Left forelimb (tissue), 1 donor: Measurements from ENCODE around the gene GIMAP8.
"Not testable (repeated sequence)": the region's sequence is repeated elsewhere in the genome, so short reads cannot be mapped to it uniquely, and the experiment has no call there.

Experiments
- DNase-seq: peaks from one replicate; pipeline ENCODE4 v3.0.0-alpha.2; 2018; ENCODE audit warnings: low spot score

Gene GIMAP8

GRCh38 chr7:150435390-150436073 is 14.9 kb upstream of the GIMAP8 start:
- DNase-seq: no peak

- DNase-seq: no peak
Observed at GRCh38 chr7:150439967-150440366, 10.5 kb upstream of the GIMAP8 start.

- DNase-seq: no peak
Observed at GRCh38 chr7:150441524-150441923, 8.9 kb upstream of the GIMAP8 start.

GRCh38 chr7:150442811-150443210 is 7.6 kb upstream of the GIMAP8 start:
- no peak for DNase-seq

GRCh38 chr7:150443793-150444540 is 6.5 kb upstream of the GIMAP8 start:
- no peak for DNase-seq

GRCh38 chr7:150444674-150445365 is 5.6 kb upstream of the GIMAP8 start:
- DNase-seq: no peak

- no peak for DNase-seq
Observed at GRCh38 chr7:150446288-150446938, 4.0 kb upstream of the GIMAP8 start.

GRCh38 chr7:150447966-150448788 is 2.3 kb upstream of the GIMAP8 start:
- no peak for DNase-seq

- no peak for DNase-seq
Observed at GRCh38 chr7:150448789-150449147, 1.7 kb upstream of the GIMAP8 start.

- DNase-seq: no peak
Observed at GRCh38 chr7:150449206-150449952, 1.1 kb upstream of the GIMAP8 start.

- DNase-seq: no peak
Observed at GRCh38 chr7:150451097-150451793, 815 bp downstream of the GIMAP8 start.

GRCh38 chr7:150451833-150452461 is 1.5 kb downstream of the GIMAP8 start:
- DNase-seq: no peak

- DNase-seq: no peak
Observed at GRCh38 chr7:150453181-150453580, 2.8 kb downstream of the GIMAP8 start.

GRCh38 chr7:150453892-150454291 is 3.5 kb downstream of the GIMAP8 start:
- DNase-seq: no peak

- not testable (repeated sequence) for DNase-seq
Observed at GRCh38 chr7:150457064-150457463, 6.6 kb downstream of the GIMAP8 start.

GRCh38 chr7:150458235-150458634 is 7.8 kb downstream of the GIMAP8 start:
- DNase-seq: no peak

GRCh38 chr7:150458756-150459155 is 8.3 kb downstream of the GIMAP8 start:
- no peak for DNase-seq

GRCh38 chr7:150461520-150461919 is 11.1 kb downstream of the GIMAP8 start:
- no peak for DNase-seq

GRCh38 chr7:150462413-150462812 is 12.0 kb downstream of the GIMAP8 start:
- DNase-seq: no peak

GRCh38 chr7:150463461-150463860 is 13.0 kb downstream of the GIMAP8 start:
- no peak for DNase-seq
